NT2/D1 (cell line): ENCODE data around the gene CX3CL1.
A peak's percentile ranks its signal among the peaks of the same experiment; 100 is the strongest.

Source experiments
- DNase-seq: peaks from one replicate; pipeline ENCODE4 v3.0.0-alpha.2; 2011; ENCODE audit warnings: low read depth, low spot score
- H3K27me3 ChIP-seq: 2 replicates; pipeline ENCODE4 v1.6.0; 2011; ENCODE audit warnings: mild to moderate bottlenecking; ENCODE audit not compliant: insufficient read length, insufficient read depth
- H3K36me3 ChIP-seq: 2 replicates; pipeline ENCODE4 v1.6.1; 2011; ENCODE audit warnings: mild to moderate bottlenecking, low read length, mixed read lengths; ENCODE audit not compliant: insufficient read depth, insufficient read length
- H3K4me1 ChIP-seq: 2 replicates; pipeline ENCODE4 v1.5.1; 2011; ENCODE audit not compliant: insufficient read depth, insufficient read length
- H3K4me3 ChIP-seq: 2 replicates; pipeline ENCODE4 v1.5.1; 2011; ENCODE audit warnings: low read depth; ENCODE audit not compliant: insufficient read length
- H3K9ac ChIP-seq: 2 replicates; pipeline ENCODE4 v1.6.0; 2011; ENCODE audit warnings: low read depth; ENCODE audit not compliant: insufficient read length
- H3K9me3 ChIP-seq: 2 replicates; pipeline ENCODE4 v1.5.1; 2011; ENCODE audit warnings: mild to moderate bottlenecking, low read length; ENCODE audit not compliant: insufficient read depth
- SUZ12 ChIP-seq: IDR thresholded peaks from 2 replicates; pipeline ENCODE4 v1.6.1; 2011; ENCODE audit not compliant: insufficient read length, insufficient read depth; ENCODE audit errors: extremely low read depth
- YY1 ChIP-seq: IDR thresholded peaks from 2 replicates; pipeline ENCODE4 v1.6.1; 2011; ENCODE audit not compliant: insufficient read length, insufficient read depth
- ZNF274 ChIP-seq: IDR thresholded peaks from 2 replicates; pipeline ENCODE4 v1.6.1; 2011; ENCODE audit warnings: mild to moderate bottlenecking, low read depth, low read length

Gene CX3CL1

DNA sequence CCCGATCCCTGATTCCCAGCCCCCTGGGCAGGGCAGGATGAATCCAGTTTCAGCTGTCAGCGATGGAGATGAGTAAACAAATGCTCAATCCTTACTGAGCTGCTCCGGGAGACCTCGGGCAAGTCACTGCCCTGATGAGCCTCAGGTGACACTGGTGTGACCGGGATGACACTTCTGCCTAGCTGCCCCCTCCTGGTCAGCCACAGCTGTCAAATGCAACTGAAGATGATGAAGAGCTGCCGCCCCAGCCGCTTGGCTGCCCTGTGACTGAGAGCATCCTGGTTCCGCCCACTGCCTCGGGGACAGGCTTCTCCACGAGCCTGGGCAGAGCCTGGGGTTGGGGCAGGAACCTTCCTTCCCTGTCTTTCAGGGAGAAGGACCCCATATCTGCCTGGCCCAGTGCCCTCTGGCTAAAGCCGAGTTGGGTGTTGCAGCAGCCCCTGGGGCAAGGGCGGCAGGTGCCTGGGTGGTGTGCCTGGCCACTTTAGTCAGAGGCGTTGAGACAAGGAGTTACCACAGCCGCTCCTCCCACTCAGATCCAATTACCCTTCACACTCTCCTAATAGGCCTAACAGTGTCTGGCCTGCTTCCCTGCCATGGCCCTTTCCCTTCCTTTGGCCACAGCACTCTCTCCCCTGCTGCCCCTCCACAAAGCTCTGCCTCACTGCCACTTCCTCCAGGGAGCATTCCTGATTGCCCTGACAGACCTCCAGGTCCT is 37.7 kb downstream of the CX3CL1 start:
- Histone ChIP-seq H3K9ac (peak overlapping the region; percentile 24), H3K4me3 (no peak overlapping the region), H3K4me1 (peaks cover 17% of the 10 kb centered on the region), H3K36me3 (no peaks in the 10 kb centered on the region), H3K9me3 (no peaks in the 10 kb centered on the region), H3K27me3 (peaks cover 2% of the 10 kb centered on the region)
- TF ChIP-seq SUZ12 = no peak
- no peak for TF ChIP-seq ZNF274
- no peak for TF ChIP-seq YY1
- no peak for DNase-seq

DNA sequence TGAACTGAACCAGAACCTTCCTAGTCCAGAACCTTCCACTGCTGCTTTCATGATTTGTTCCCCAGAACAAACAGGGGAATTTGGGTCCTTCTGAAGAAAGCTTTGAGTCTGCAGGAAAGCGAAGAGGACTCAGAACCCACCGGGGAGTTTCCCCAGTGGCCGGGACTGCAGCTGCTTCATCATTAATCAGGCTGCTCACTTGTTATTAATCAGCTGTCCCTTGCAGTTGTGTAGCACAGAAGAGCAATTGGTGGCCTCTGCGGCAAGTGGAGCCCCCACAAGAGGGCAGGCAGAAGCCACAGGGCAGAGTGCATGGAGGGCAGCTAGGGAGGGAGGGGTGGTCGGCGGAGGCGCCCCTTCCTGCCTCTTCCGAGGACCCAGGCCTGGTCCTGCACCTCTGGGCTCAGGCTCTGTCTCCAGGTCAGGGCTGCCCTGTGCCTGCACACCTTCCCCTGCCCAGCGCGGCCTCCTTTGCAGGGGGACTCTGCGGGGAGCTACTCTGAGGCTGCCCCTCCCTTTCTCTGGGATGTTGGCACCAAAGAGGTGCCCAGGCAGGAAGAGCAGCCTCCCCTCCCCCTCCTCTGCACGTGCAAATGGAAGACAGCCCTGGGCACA is 39.2 kb downstream of the CX3CL1 start:
- H3K4me3 ChIP-seq = no peak overlapping the region
- no peak overlapping the region for H3K9ac ChIP-seq
- H3K9me3 ChIP-seq = no peaks in the 10 kb centered on the region
- no peaks in the 10 kb centered on the region for H3K36me3 ChIP-seq
- peaks cover 2% of the 10 kb centered on the region for H3K27me3 ChIP-seq
- DNase-seq = no peak
- H3K4me1 ChIP-seq = peaks cover 23% of the 10 kb centered on the region
- no peak for TF ChIP-seq SUZ12
- no peak for TF ChIP-seq YY1
- TF ChIP-seq ZNF274 = no peak

DNA sequence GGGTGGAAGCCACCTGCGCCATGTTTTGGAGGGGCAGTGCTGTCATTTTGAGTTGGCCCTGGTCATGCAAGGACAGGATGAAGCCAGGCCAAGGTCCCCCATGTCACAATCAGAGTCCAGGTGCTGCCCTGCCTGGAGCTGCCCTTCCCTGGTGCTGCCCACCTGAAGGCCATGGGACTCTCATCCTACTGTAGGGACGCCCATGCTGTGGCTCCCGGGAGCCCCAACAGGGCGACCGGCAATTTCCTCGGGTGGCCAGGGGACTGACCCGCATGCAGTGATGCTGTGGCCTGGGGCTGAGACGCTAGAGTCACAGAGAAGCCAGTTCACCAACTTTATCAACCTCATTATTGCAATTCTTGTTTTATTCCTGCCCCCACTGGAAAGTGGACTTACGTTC is 40.3 kb downstream of the CX3CL1 start:
- H3K9ac ChIP-seq = no peak overlapping the region
- no peaks in the 10 kb centered on the region for H3K9me3 ChIP-seq
- peaks cover 23% of the 10 kb centered on the region for H3K4me1 ChIP-seq
- H3K4me3 ChIP-seq = no peak overlapping the region
- H3K36me3 ChIP-seq = no peaks in the 10 kb centered on the region
- DNase-seq = no peak
- H3K27me3 ChIP-seq = peaks cover 2% of the 10 kb centered on the region
- no peak for TF ChIP-seq ZNF274

DNA sequence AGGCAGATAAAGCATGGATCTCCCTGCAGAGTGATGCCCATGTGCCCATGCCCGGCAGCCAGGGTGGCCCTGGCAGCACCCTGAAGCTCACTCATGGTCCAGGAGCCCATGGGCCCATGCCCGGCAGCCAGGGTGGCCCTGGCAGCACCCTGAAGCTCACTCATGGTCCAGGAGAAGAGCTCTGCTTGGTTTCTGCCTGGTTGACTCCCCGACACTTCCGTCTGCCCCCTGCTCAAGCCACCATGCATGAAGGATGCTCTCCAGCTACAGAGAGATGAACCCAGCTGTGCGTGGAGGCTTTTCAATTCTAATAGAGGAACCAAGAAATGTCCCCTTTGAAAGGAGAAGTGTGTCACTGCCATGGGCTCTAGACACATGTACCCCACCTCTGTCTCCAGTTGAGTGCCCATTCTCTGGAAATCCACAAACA is 41.0 kb downstream of the CX3CL1 start:
- Histone ChIP-seq H3K9ac (no peak overlapping the region), H3K4me1 (peaks cover 23% of the 10 kb centered on the region), H3K9me3 (no peaks in the 10 kb centered on the region), H3K27me3 (peaks cover 2% of the 10 kb centered on the region), H3K36me3 (no peaks in the 10 kb centered on the region), H3K4me3 (no peak overlapping the region)
- no peak for DNase-seq
- no peak for TF ChIP-seq ZNF274
- TF ChIP-seq SUZ12 = no peak
- no peak for TF ChIP-seq YY1

DNA sequence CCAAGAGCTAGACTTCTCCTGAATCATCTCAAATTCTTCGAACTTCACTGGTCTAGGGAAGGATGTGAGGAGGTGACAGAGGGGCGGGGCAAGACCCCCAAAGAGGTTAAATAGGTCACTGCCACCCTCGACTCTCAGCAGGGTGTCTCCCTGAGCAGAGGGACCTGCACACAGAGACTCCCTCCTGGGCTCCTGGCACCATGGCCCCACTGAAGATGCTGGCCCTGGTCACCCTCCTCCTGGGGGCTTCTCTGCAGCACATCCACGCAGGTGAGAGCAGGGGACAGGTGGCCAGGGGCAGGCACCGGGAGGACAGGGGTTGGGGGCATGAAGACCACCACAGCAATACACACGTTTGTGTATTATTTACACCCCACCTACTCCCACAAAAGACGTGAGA is 41.4 kb downstream of the CX3CL1 start:
- no peak overlapping the region for H3K4me3 ChIP-seq

DNA sequence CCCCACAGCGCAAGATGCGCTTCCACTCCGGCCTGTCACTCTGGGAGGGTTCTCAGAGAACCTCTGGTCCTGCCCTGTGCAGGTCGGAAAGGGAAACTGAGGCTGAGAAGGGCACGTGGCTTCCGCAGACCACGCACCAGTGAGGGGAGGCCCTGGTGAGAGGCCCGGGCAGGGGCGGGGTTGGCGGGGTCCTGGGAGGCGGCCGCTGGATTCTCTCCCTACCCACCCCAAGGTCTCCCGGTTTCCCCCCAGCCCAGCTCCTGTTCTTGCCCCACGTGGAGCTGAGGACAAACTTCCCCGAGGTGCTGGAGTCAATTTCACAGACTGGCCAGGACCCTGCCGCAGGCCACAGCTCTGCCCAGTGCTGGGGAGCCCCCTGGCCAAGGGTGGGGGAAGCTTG is 43.8 kb downstream of the CX3CL1 start:
- H3K9me3 ChIP-seq = no peaks in the 10 kb centered on the region
- H3K36me3 ChIP-seq = no peaks in the 10 kb centered on the region
- peaks cover 11% of the 10 kb centered on the region for H3K4me1 ChIP-seq
- TF ChIP-seq YY1 = no peak
- no peak for TF ChIP-seq SUZ12
- TF ChIP-seq ZNF274 = no peak
- no peaks in the 10 kb centered on the region for H3K27me3 ChIP-seq
- no peak overlapping the region for H3K4me3 ChIP-seq
- H3K9ac ChIP-seq = peak overlapping the region; percentile 70
- no peak for DNase-seq

More for the DNA sequence above, 41.4 kb downstream of the CX3CL1 start:
- Histone ChIP-seq H3K4me1 (peaks cover 23% of the 10 kb centered on the region), H3K9ac (no peak overlapping the region), H3K9me3 (no peaks in the 10 kb centered on the region), H3K27me3 (peaks cover 2% of the 10 kb centered on the region), H3K36me3 (no peaks in the 10 kb centered on the region)
- TF ChIP-seq ZNF274 (no peak), YY1 (no peak), SUZ12 (no peak)
- no peak for DNase-seq

DNA sequence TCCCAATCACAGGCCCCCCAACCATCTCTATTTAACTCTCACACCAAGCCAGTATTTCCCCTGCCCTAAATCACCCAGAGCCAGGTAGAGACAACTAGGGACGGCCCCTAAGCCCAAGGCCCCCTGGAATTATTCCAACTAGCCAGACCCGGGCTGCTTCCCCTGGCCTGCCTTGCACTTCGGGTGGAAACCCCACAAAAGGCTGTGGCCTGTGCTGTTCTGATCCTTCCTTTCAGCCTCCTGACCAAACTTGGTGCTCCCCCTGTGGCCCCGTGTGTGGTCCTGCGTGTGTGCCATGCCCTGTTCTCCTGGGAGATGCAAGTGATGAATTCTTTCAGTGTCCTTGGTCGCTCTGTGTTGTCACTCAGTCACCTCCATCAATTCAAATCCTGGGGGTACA is 47.2 kb downstream of the CX3CL1 start:
- DNase-seq = no peak
- no peak overlapping the region for H3K4me3 ChIP-seq
- no peaks in the 10 kb centered on the region for H3K9me3 ChIP-seq
- no peak overlapping the region for H3K9ac ChIP-seq
- H3K36me3 ChIP-seq = no peaks in the 10 kb centered on the region
- peaks cover 8% of the 10 kb centered on the region for H3K4me1 ChIP-seq
- H3K27me3 ChIP-seq = no peaks in the 10 kb centered on the region
- TF ChIP-seq SUZ12 = no peak
- no peak for TF ChIP-seq ZNF274
- TF ChIP-seq YY1 = no peak
